ENCODE measurements around the gene PREP.

DNA sequence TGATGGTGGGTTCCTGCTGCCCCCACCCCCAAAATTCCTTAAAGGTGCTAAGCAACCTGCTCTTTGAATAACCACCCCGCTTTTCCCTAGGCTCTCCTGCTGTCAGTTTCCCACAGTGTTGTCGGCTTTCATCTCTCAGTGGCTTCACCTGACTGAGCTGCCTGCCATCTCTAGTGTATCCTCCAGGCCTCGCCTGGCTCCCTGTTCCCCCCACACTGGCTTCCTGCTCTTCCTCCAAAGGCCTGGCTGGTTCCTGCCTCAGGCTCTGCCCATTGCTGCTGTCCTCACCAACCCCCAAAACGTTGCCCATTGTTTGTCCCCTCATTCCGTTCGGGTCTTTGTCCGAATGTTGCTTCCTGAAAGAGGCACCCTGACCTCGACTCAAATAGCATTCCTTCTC lies 129.3 kb downstream of the PREP start:
- TF ChIP-seq, protein P1, sequence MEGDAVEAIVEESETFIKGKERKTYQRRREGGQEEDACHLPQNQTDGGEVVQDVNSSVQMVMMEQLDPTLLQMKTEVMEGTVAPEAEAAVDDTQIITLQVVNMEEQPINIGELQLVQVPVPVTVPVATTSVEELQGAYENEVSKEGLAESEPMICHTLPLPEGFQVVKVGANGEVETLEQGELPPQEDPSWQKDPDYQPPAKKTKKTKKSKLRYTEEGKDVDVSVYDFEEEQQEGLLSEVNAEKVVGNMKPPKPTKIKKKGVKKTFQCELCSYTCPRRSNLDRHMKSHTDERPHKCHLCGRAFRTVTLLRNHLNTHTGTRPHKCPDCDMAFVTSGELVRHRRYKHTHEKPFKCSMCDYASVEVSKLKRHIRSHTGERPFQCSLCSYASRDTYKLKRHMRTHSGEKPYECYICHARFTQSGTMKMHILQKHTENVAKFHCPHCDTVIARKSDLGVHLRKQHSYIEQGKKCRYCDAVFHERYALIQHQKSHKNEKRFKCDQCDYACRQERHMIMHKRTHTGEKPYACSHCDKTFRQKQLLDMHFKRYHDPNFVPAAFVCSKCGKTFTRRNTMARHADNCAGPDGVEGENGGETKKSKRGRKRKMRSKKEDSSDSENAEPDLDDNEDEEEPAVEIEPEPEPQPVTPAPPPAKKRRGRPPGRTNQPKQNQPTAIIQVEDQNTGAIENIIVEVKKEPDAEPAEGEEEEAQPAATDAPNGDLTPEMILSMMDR (conservative IDR thresholded peaks at IDR 0.05): no peak
- TF ChIP-seq EZH2 (IDR thresholded peaks at IDR 0.05; ENCODE audit: low read depth): no peak

Measured in PC-9 (cell line).